ENCODE data around the gene DCST2. TPM values are rescaled to one million over a fixed set of nuclear protein-coding genes. Genes with fewer than 3 reads are reported as not detected.

Gene DCST2
- polyA plus RNA-seq, 1 of the 3 experiments (the other 2 are of a cell fraction), result 0.76 TPM

GRCh38 chr1:154973344-154974101 is 60.1 kb downstream of the DCST2 start (continued):
- TF ChIP-seq POLR2AphosphoS5 (IDR thresholded peaks at IDR 0.05; ENCODE audit: low read depth, low read length) (peak; percentile 90), FOXM1 (IDR thresholded peaks at IDR 0.05; ENCODE audit: low read depth) (no peak), FOXJ3 (CRISPR knock-in tag; IDR thresholded peaks at IDR 0.05) (no peak), PBX3 (IDR thresholded peaks at IDR 0.05) (no peak), GATA2 (CRISPR knock-in tag; IDR thresholded peaks at IDR 0.05) (peak; percentile 9), TAF1 (IDR thresholded peaks at IDR 0.05; ENCODE audit: borderline replicate concordance, low read depth, low read length) (peak; percentile 43; the same call in 1 of the 2 replicates), NRF1 (IDR thresholded peaks at IDR 0.05; ENCODE audit: low read depth, low read length) (no peak), YY1 (IDR thresholded peaks at IDR 0.05; ENCODE audit: low read depth) (no peak), MAX (IDR thresholded peaks at IDR 0.05; ENCODE audit: low read depth) (peak; percentile 40; the same call in 1 of the 2 replicates), USF1 (IDR thresholded peaks at IDR 0.05; ENCODE audit: borderline replicate concordance, low read depth) (no peak)

- Histone ChIP-seq H3K36me3 (replicated peaks in 1 of 2; ENCODE audit: control insufficient read depth in 1 of 2, insufficient read depth in 2 of 2, low read length in 1 of 2) (peaks cover 6 to 10% of the 10 kb centered on the region in 2 experiments), H2AFZ (ENCODE audit: low read depth) (no peak overlapping the region), H3F3A (replicated peaks; ENCODE audit: insufficient read depth) (peaks cover 36% of the 10 kb centered on the region), H4K20me1 (ENCODE audit: insufficient read depth) (peaks cover 18% of the 10 kb centered on the region; the same call in 1 of the 2 replicates), H3K27me3 (ENCODE audit: insufficient read depth) (no peaks in the 10 kb centered on the region), H3K27ac (ENCODE audit: low read depth in 2 of 2, low read length in 1 of 2) (peak overlapping the region; percentile 97 to 99), H3K9me3 (no peaks in the 10 kb centered on the region), H3K9me2 (no peaks in the 10 kb centered on the region), H3K4me2 (peak overlapping the region; percentile 98), H3K9ac (peak overlapping the region; percentile 88), H3K4me3 (ENCODE audit: low read depth in 2 of 2, low read length in 1 of 2) (peak overlapping the region; percentile 79 to 90), H3K4me1 (ENCODE audit: control insufficient read depth in 1 of 2, insufficient read depth in 2 of 2, low read depth in 1 of 2, low read length in 1 of 2) (peaks cover 30 to 65% of the 10 kb centered on the region in 2 experiments), H3K79me2 (ENCODE audit: insufficient read depth) (peaks cover 70% of the 10 kb centered on the region)
- no peak for DNase-seq
- ChIA-PET POLR2A (interaction anchor here (1.0 to 3.1 kb wide), 3 partner anchors 10 to 21 kb away, joined by 3 to 13 read pairs (median 7); partner anchors contain the start of genes FLAD1, LENEP and PYGO2), CTCF (interaction anchor here (0.8 to 37.5 kb wide), 7 partner anchors 8 to 112 kb away, joined by 3 to 640 read pairs (median 7); partner anchors contain the start of genes LENEP, PYGO2 and ZBTB7B)
- 19% methylated on average over 18 of the region's 18 CpGs for WGBS (ENCODE audit: low lambda C conversion rate)
- TF ChIP-seq NFIC (IDR thresholded peaks at IDR 0.05; ENCODE audit: borderline replicate concordance), result peak; percentile 39; the same call in 1 of the 2 replicates
- TF ChIP-seq RAD21 (IDR thresholded peaks at IDR 0.05; ENCODE audit: low read length), result no peak
- no peak for TF ChIP-seq USF1 (IDR thresholded peaks at IDR 0.05; ENCODE audit: borderline replicate concordance, low read depth)
- no peak for TF ChIP-seq GATA2 (CRISPR knock-in tag; IDR thresholded peaks at IDR 0.05)
- no peak for TF ChIP-seq MXI1 (IDR thresholded peaks at IDR 0.05; ENCODE audit: low read depth, low read length)
- TF ChIP-seq USF2 (IDR thresholded peaks at IDR 0.05; ENCODE audit: borderline replicate concordance, low read depth, low read length), result no peak
- peak; percentile 37; the same call in 1 of the 2 replicates for TF ChIP-seq PBX3 (IDR thresholded peaks at IDR 0.05)
- TF ChIP-seq FOXJ3 (CRISPR knock-in tag; IDR thresholded peaks at IDR 0.05), result no peak
- no peak for TF ChIP-seq RCOR1 (IDR thresholded peaks at IDR 0.05; ENCODE audit: low read length)
- no peak for TF ChIP-seq SMC3 (IDR thresholded peaks at IDR 0.05; ENCODE audit: low read depth, low read length)
- no peak for TF ChIP-seq IRF3 (IDR thresholded peaks at IDR 0.05; ENCODE audit: low read depth, low read length)
- no peak; the same call in 1 of the 2 replicates for TF ChIP-seq JUND (IDR thresholded peaks at IDR 0.05)
- peak; percentile 61 for TF ChIP-seq GABPA (IDR thresholded peaks at IDR 0.05; ENCODE audit: low read depth)
Measured at GRCh38 chr1:154972517-154973343, 60.9 kb downstream of the DCST2 start.
